Measurements from ENCODE around the gene CHCHD6. TPM values are rescaled to one million over a fixed set of nuclear protein-coding genes. Genes with fewer than 3 reads are reported as not detected.
A peak's percentile ranks its signal among the peaks of the same experiment; 100 is the strongest.

Gene CHCHD6
- total RNA-seq, 1 donor from 2014 or later = 17.2 TPM

- H3K4me3 Mint-ChIP-seq (ENCODE audit: unreplicated experiment) = peak overlapping the region; percentile 33
- TF ChIP-seq, protein P1, sequence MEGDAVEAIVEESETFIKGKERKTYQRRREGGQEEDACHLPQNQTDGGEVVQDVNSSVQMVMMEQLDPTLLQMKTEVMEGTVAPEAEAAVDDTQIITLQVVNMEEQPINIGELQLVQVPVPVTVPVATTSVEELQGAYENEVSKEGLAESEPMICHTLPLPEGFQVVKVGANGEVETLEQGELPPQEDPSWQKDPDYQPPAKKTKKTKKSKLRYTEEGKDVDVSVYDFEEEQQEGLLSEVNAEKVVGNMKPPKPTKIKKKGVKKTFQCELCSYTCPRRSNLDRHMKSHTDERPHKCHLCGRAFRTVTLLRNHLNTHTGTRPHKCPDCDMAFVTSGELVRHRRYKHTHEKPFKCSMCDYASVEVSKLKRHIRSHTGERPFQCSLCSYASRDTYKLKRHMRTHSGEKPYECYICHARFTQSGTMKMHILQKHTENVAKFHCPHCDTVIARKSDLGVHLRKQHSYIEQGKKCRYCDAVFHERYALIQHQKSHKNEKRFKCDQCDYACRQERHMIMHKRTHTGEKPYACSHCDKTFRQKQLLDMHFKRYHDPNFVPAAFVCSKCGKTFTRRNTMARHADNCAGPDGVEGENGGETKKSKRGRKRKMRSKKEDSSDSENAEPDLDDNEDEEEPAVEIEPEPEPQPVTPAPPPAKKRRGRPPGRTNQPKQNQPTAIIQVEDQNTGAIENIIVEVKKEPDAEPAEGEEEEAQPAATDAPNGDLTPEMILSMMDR (IDR thresholded peaks at IDR 0.05; ENCODE audit: partially characterized antibody, unreplicated experiment) = no peak
- peaks cover 8% of the 10 kb centered on the region for H3K9me3 Mint-ChIP-seq (ENCODE audit: unreplicated experiment)
- no peak for DNase-seq
- H3K27ac Mint-ChIP-seq (ENCODE audit: unreplicated experiment) = peak overlapping the region; percentile 43
- peaks cover 9% of the 10 kb centered on the region for H3K27me3 Mint-ChIP-seq (ENCODE audit: unreplicated experiment)
- peaks cover 63% of the 10 kb centered on the region for H3K4me1 Mint-ChIP-seq (ENCODE audit: low read depth, unreplicated experiment)
- peaks cover 5% of the 10 kb centered on the region for H3K36me3 Mint-ChIP-seq (ENCODE audit: unreplicated experiment)
Observed at GRCh38 chr3:126751611-126752302, 47.7 kb downstream of the CHCHD6 start.

GRCh38 chr3:126752303-126753190 is 48.5 kb downstream of the CHCHD6 start:
- TF ChIP-seq, protein P1 (IDR thresholded peaks at IDR 0.05; ENCODE audit: partially characterized antibody, unreplicated experiment) = peak; percentile 79
- H3K27ac Mint-ChIP-seq (ENCODE audit: unreplicated experiment) = peak overlapping the region; percentile 43
- H3K4me1 Mint-ChIP-seq (ENCODE audit: low read depth, unreplicated experiment) = peaks cover 64% of the 10 kb centered on the region
- peak; percentile 88 for DNase-seq
- peaks cover 5% of the 10 kb centered on the region for H3K36me3 Mint-ChIP-seq (ENCODE audit: unreplicated experiment)
- H3K4me3 Mint-ChIP-seq (ENCODE audit: unreplicated experiment) = peak overlapping the region; percentile 26
- H3K9me3 Mint-ChIP-seq (ENCODE audit: unreplicated experiment) = peaks cover 8% of the 10 kb centered on the region
- H3K27me3 Mint-ChIP-seq (ENCODE audit: unreplicated experiment) = peaks cover 9% of the 10 kb centered on the region

DNA sequence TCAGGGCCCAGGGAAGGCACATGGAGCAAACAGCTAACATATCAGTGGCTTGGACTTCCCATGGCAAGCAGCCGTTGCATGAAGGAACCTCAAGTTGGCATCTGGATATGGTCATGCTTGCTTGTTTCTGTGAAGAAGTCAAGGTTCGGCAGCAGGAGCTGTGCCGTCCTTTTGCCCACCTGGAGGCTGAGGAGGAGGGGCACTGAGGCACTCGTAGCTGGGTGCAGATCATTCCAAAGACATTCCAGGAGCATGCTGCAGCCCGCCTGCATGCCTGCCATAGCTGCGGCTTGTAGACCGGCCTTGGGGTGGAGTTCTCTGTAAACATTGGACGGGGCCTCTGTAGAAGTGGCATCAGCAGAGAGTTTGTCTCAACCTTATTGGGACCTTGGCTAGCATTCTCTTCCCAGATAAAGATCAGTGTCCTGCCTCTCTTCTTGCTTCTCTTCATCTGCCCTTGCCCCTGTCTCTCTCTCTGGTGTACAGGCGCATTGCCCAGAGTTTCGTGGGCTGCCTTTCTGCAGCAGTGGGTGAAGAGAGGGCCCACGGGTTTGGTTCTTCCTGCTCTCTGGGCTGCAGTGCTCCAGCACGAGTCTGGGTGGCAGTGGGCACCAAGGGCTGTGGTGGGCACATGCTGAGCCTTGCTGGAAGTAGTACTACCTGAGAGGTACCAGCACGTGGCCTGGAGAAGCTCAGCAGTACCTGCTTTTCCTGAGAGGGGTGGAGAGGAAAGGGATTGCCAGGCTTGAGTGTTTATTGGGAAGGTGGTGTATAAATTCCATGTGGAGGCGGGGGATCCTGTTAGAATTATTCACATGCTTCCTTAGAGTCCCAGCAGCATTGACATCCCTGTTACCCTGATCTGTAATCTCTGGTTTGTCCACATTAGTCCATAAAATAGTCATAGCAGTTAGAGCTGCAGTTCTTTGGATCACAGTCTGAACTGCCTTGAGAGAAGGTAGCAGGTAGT is 49.4 kb downstream of the CHCHD6 start:
- TF ChIP-seq, protein P1 (IDR thresholded peaks at IDR 0.05; ENCODE audit: partially characterized antibody, unreplicated experiment) = no peak
- Mint-ChIP-seq H3K27ac (ENCODE audit: unreplicated experiment) (no peak overlapping the region), H3K4me3 (ENCODE audit: unreplicated experiment) (no peak overlapping the region), H3K4me1 (ENCODE audit: low read depth, unreplicated experiment) (peaks cover 66% of the 10 kb centered on the region), H3K27me3 (ENCODE audit: unreplicated experiment) (peaks cover 15% of the 10 kb centered on the region), H3K9me3 (ENCODE audit: unreplicated experiment) (peaks cover 10% of the 10 kb centered on the region), H3K36me3 (ENCODE audit: unreplicated experiment) (no peaks in the 10 kb centered on the region)
- DNase-seq = no peak

- H3K36me3 Mint-ChIP-seq (ENCODE audit: unreplicated experiment) = peaks cover 5% of the 10 kb centered on the region
- no peak overlapping the region for H3K4me3 Mint-ChIP-seq (ENCODE audit: unreplicated experiment)
- H3K9me3 Mint-ChIP-seq (ENCODE audit: unreplicated experiment) = peaks cover 3% of the 10 kb centered on the region
- H3K27me3 Mint-ChIP-seq (ENCODE audit: unreplicated experiment) = peaks cover 8% of the 10 kb centered on the region
- TF ChIP-seq, protein P1 (IDR thresholded peaks at IDR 0.05; ENCODE audit: partially characterized antibody, unreplicated experiment) = no peak
- H3K27ac Mint-ChIP-seq (ENCODE audit: unreplicated experiment) = no peak overlapping the region
- H3K4me1 Mint-ChIP-seq (ENCODE audit: low read depth, unreplicated experiment) = peaks cover 54% of the 10 kb centered on the region
- DNase-seq = no peak
Observed at GRCh38 chr3:126755866-126756265, 51.8 kb downstream of the CHCHD6 start.
